HCT116 (cell line): ENCODE measurements around the gene COL23A1. TPM values are rescaled to one million over a fixed set of nuclear protein-coding genes. Genes with fewer than 3 reads are reported as not detected.

Source experiments
- ATAC-seq: fragments of 200-7000 bp; cut with Tn5 transposase; 2 replicates; pipeline ENCODE4 v1.9.1; 2020; ENCODE audit warnings: mild to moderate bottlenecking, moderate library complexity
- BruUV-seq: library from RNA; stranded (reverse); fragments of 400-500 nt; replicated peaks from 2 replicates; lab custom pipeline; 2021; lab: Mats Ljungman, UMichigan
- CTCF ChIA-PET: fragments of 300-600 bp; sonication (Branson Sonifier 250); formaldehyde crosslinking; loops from one replicate; lab custom pipeline; 2021; ENCODE audit warnings: antibody characterized with exemption; lab: Charles Lee
- POLR2A ChIA-PET: fragments of 300-600, 350-600 bp; sonication (Branson Sonifier 250); formaldehyde crosslinking; loops from one replicate; lab custom pipeline; 2021; ENCODE audit warnings: antibody characterized with exemption; lab: Charles Lee
- RAD21 ChIA-PET, 2 experiments: fragments of 300-600 bp; sonication (Branson Sonifier 250); formaldehyde crosslinking; loops; one replicate each; lab custom pipeline; 2023; ENCODE audit warnings: low total read pairs in 2 of 2; ENCODE audit not compliant: uncharacterized antibody in 2 of 2, unreplicated experiment in 2 of 2, low non-redundant PET in 1 of 2; lab: Charles Lee
- DNase-seq: peaks from one replicate; pipeline ENCODE4 v3.0.0-alpha.2; 2010; ENCODE audit warnings: low read depth, low spot score
- H2AFZ ChIP-seq: fragments of 200-600 bp; shearing (Covaris generic), sonication (generic); 2 replicates; pipeline ENCODE4 v1.6.1; 2017; ENCODE audit warnings: low read depth, mixed run types, mixed read lengths, antibody characterized with exemption, low read length; ENCODE audit not compliant: poor library complexity, severe bottlenecking
- H3K27ac ChIP-seq: 2 replicates; pipeline ENCODE4 v1.5.1; 2012; ENCODE audit warnings: low read depth, low read length
- H3K27me3 ChIP-seq: fragments of 200-600 bp; sonication (generic); 2 replicates; pipeline ENCODE4 v1.6.1; 2016; ENCODE audit warnings: mixed run types, low read length, mixed read lengths; ENCODE audit not compliant: insufficient read depth
- H3K36me3 ChIP-seq, 2 experiments: fragments of 200-500 bp in 1 of 2; fragments of 200-600 bp in 1 of 2; sonication (Bioruptor generic) in 1 of 2; sonication (generic) in 1 of 2; 2 replicates each; pipeline versions ENCODE4 v1.5.1 to v1.6.1; 2014 to 2016; ENCODE audit warnings: low read length in 2 of 2, inconsistent platforms in 1 of 2, mixed read lengths in 1 of 2, mixed run types in 1 of 2; ENCODE audit not compliant: insufficient read depth in 2 of 2, control insufficient read depth in 1 of 2
- H3K4me1 ChIP-seq, 2 experiments: fragments of 200-600 bp in 1 of 2; sonication (generic) in 1 of 2; 2 replicates each; pipeline versions ENCODE4 v1.5.1 to v1.6.1; 2012 to 2017; ENCODE audit warnings: low read length in 2 of 2, inconsistent platforms in 1 of 2, mild to moderate bottlenecking in 1 of 2, mixed read lengths in 1 of 2, mixed run types in 1 of 2, moderate library complexity in 1 of 2; ENCODE audit not compliant: insufficient read depth in 2 of 2, control insufficient read depth in 1 of 2
- H3K4me2 ChIP-seq: fragments of 200-600 bp; sonication (generic); 2 replicates; pipeline ENCODE4 v1.6.1; 2017; ENCODE audit warnings: mixed run types, low read length, mixed read lengths
- H3K4me3 ChIP-seq, 2 experiments: fragments of 200-600 bp in 1 of 2; sonication (generic) in 1 of 2; replicated peaks in 1 of 2; 2 replicates each; pipeline ENCODE4 v1.5.1; 2011 to 2016; ENCODE audit warnings: low read length in 2 of 2, control low read depth in 1 of 2, low read depth in 1 of 2, mild to moderate bottlenecking in 1 of 2, mixed read lengths in 1 of 2, mixed run types in 1 of 2
- H3K79me2 ChIP-seq: fragments of 200-600 bp; sonication (generic); 2 replicates; pipeline ENCODE4 v1.6.1; 2017; ENCODE audit warnings: mild to moderate bottlenecking, mixed run types, low read length, moderate library complexity, mixed read lengths; ENCODE audit not compliant: insufficient read depth
- H3K9ac ChIP-seq: fragments of 200-600 bp; sonication (generic); 2 replicates; pipeline ENCODE4 v1.6.1; 2016; ENCODE audit warnings: low read length, mixed read lengths
- H3K9me2 ChIP-seq: fragments of 200-600 bp; sonication (generic), shearing (Covaris generic); 2 replicates; pipeline ENCODE4 v1.6.1; 2017; ENCODE audit warnings: mixed run types, mild to moderate bottlenecking, moderate library complexity; ENCODE audit not compliant: insufficient read depth
- H3K9me3 ChIP-seq, 2 experiments: fragments of 200-500 bp in 1 of 2; fragments of 200-600 bp in 1 of 2; sonication (Bioruptor generic) in 1 of 2; sonication (generic) in 1 of 2; 2 replicates each; pipeline ENCODE4 v1.6.1; 2014 to 2017; ENCODE audit warnings: low read length in 2 of 2, mixed read lengths in 2 of 2, inconsistent platforms in 1 of 2, low read depth in 1 of 2, mild to moderate bottlenecking in 1 of 2, mixed run types in 1 of 2, moderate library complexity in 1 of 2; ENCODE audit not compliant: control insufficient read depth in 1 of 2, insufficient read depth in 1 of 2
- H4K20me1 ChIP-seq: fragments of 200-600 bp; sonication (generic), shearing (Covaris generic); 2 replicates; pipeline ENCODE4 v1.6.1; 2017; ENCODE audit warnings: mixed run types, mild to moderate bottlenecking, moderate library complexity; ENCODE audit not compliant: insufficient read depth
- CBX3 ChIP-seq: IDR thresholded peaks from 2 replicates; pipeline ENCODE4 v1.6.1; 2012; ENCODE audit warnings: low read depth
- ELF1 ChIP-seq: IDR thresholded peaks from 2 replicates; pipeline ENCODE4 v1.6.1; 2012; ENCODE audit warnings: low read depth, borderline replicate concordance
- EZH2phosphoT487 ChIP-seq: fragments of 200-600 bp; IDR thresholded peaks from 2 replicates; pipeline ENCODE4 v1.6.1; 2018; ENCODE audit warnings: antibody characterized with exemption, borderline replicate concordance
- FOSL1 ChIP-seq: IDR thresholded peaks from 2 replicates; pipeline ENCODE4 v1.6.1; 2012; ENCODE audit warnings: low read depth
- POLR2A ChIP-seq: IDR thresholded peaks from 2 replicates; pipeline ENCODE4 v1.7.0; 2011; ENCODE audit warnings: borderline replicate concordance; ENCODE audit not compliant: insufficient read depth, insufficient read length; ENCODE audit errors: extremely low read depth
- POLR2AphosphoS5 ChIP-seq: IDR thresholded peaks from 2 replicates; pipeline ENCODE4 v1.6.1; 2011; ENCODE audit warnings: mild to moderate bottlenecking, low read depth, low read length, moderate library complexity
- SP1 ChIP-seq: IDR thresholded peaks from 2 replicates; pipeline ENCODE4 v1.6.1; 2012; ENCODE audit warnings: low read depth
- SRF ChIP-seq: IDR thresholded peaks from 2 replicates; pipeline ENCODE4 v1.6.1; 2012; ENCODE audit warnings: low read depth
- TCF7L2 ChIP-seq: IDR thresholded peaks from 2 replicates; pipeline ENCODE4 v1.7.0; 2011; ENCODE audit warnings: borderline replicate concordance, inconsistent platforms; ENCODE audit not compliant: insufficient read depth, insufficient read length; ENCODE audit errors: extremely low read depth
- ZFX ChIP-seq: fragments of 450-650 bp; IDR thresholded peaks from 2 replicates; pipeline ENCODE4 v1.6.1; 2017
- ZNF274 ChIP-seq: fragments of 200-500 bp; sonication (Bioruptor generic); IDR thresholded peaks from 2 replicates; pipeline ENCODE4 v1.6.1; 2014; ENCODE audit warnings: mild to moderate bottlenecking, low read depth, low read length, inconsistent platforms
- intact Hi-C: fragments of 100-400 bp; cut with micrococcal nuclease; formaldehyde crosslinking; loops from 2 replicates; pipeline ENCODE4 v1.10.0; 2022
- total RNA-seq: library from RNA; stranded (reverse); gene quantifications from one replicate; pipeline ENCODE4 v1.2.1, GENCODE V29; 2021; ENCODE audit not compliant: unreplicated experiment
- TF ChIP-seq, protein P1 (sequence below): IDR thresholded peaks from 2 replicates; pipeline ENCODE4 v1.6.1; 2011; ENCODE audit warnings: mild to moderate bottlenecking, low read length, moderate library complexity; ENCODE audit not compliant: insufficient replicate concordance; ENCODE audit errors: extremely low read depth
- TF ChIP-seq, protein P2 (sequence below), 3 experiments: fragments of 200-600 bp in 1 of 3; sonication (generic) in 1 of 3; IDR thresholded peaks in 2 of 3; conservative IDR thresholded peaks in 1 of 3; 2 replicates each; pipeline ENCODE4 v1.5.1; 2012 to 2017; ENCODE audit warnings: low read depth in 2 of 3, low read length in 2 of 3, antibody characterized with exemption in 1 of 3, borderline replicate concordance in 1 of 3, control low read depth in 1 of 3, mild to moderate bottlenecking in 1 of 3, mixed read lengths in 1 of 3, mixed run types in 1 of 3, moderate library complexity in 1 of 3; ENCODE audit not compliant: insufficient read depth in 1 of 3

The COL23A1 gene
- total RNA-seq, 1 experiment from 2014 or later = not detected

DNA sequence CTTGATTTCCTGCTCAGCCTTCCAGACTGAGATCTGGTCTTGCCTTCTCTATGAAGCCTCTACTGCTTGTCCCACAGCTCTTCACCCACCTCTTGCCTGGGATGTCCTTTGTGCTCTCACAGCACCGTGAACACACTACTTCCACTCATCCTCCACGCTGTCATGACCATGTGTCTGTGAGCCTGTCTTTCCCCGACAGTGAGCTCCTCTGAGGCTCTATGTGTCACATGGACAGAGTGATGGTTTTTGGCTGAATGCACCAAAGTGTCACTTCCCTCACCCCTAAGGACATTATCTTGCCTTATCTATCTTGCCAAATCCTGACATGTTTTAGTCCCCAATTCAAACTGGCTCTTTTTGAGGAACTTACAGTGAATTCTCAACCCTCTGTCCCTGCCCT lies 368.9 kb downstream of the COL23A1 start:
- no peaks in the 10 kb centered on the region for H3K9me2 ChIP-seq
- peaks cover 4 to 14% of the 10 kb centered on the region in 2 experiments; a peak in 3 of 4 replicates for H3K36me3 ChIP-seq
- POLR2A ChIA-PET = no interaction called here

More for the DNA sequence above, 368.9 kb downstream of the COL23A1 start:
- no peaks in the 10 kb centered on the region for H4K20me1 ChIP-seq
- ChIA-PET CTCF (no interaction called here), RAD21 (no interaction called here)
- intact Hi-C loops = no loop called here
- ATAC-seq (no peak), DNase-seq (no peak)
- H3K9me3 ChIP-seq = no peaks in the 10 kb centered on the region
- H3K4me3 ChIP-seq = no peak overlapping the region
- H3K27ac ChIP-seq = no peak overlapping the region
- H3K4me1 ChIP-seq = peaks cover 3 to 12% of the 10 kb centered on the region in 2 experiments; a peak in 3 of 4 replicates
- no peak overlapping the region for H3K4me2 ChIP-seq
- TF ChIP-seq EZH2phosphoT487 (no peak), ZNF274 (no peak), ELF1 (no peak), FOSL1 (no peak), SRF (no peak), CBX3 (no peak), POLR2A (no peak), TCF7L2 (no peak), SP1 (no peak), ZFX (no peak), POLR2AphosphoS5 (no peak)
- TF ChIP-seq, protein P1, sequence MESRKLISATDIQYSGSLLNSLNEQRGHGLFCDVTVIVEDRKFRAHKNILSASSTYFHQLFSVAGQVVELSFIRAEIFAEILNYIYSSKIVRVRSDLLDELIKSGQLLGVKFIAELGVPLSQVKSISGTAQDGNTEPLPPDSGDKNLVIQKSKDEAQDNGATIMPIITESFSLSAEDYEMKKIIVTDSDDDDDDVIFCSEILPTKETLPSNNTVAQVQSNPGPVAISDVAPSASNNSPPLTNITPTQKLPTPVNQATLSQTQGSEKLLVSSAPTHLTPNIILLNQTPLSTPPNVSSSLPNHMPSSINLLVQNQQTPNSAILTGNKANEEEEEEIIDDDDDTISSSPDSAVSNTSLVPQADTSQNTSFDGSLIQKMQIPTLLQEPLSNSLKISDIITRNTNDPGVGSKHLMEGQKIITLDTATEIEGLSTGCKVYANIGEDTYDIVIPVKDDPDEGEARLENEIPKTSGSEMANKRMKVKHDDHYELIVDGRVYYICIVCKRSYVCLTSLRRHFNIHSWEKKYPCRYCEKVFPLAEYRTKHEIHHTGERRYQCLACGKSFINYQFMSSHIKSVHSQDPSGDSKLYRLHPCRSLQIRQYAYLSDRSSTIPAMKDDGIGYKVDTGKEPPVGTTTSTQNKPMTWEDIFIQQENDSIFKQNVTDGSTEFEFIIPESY = no peak
- TF ChIP-seq, protein P2, sequence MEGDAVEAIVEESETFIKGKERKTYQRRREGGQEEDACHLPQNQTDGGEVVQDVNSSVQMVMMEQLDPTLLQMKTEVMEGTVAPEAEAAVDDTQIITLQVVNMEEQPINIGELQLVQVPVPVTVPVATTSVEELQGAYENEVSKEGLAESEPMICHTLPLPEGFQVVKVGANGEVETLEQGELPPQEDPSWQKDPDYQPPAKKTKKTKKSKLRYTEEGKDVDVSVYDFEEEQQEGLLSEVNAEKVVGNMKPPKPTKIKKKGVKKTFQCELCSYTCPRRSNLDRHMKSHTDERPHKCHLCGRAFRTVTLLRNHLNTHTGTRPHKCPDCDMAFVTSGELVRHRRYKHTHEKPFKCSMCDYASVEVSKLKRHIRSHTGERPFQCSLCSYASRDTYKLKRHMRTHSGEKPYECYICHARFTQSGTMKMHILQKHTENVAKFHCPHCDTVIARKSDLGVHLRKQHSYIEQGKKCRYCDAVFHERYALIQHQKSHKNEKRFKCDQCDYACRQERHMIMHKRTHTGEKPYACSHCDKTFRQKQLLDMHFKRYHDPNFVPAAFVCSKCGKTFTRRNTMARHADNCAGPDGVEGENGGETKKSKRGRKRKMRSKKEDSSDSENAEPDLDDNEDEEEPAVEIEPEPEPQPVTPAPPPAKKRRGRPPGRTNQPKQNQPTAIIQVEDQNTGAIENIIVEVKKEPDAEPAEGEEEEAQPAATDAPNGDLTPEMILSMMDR (IDR thresholded peaks at IDR 0.05 in 2 of 3, conservative IDR thresholded peaks at IDR 0.05 in 1 of 3; ENCODE audit: borderline replicate concordance in 1 of 3, insufficient read depth in 1 of 3, low read depth in 2 of 3, low read length in 2 of 3) = no peak
- H3K27me3 ChIP-seq = no peaks in the 10 kb centered on the region
- H2AFZ ChIP-seq = no peak overlapping the region
- H3K9ac ChIP-seq = no peak overlapping the region
- H3K79me2 ChIP-seq = peaks cover 3% of the 10 kb centered on the region; the same call in 1 of the 2 replicates
- BruUV-seq = no TSS peak
